ENCODE data around the gene CISD3.
A peak's percentile ranks its signal among the peaks of the same experiment; 100 is the strongest.

The CISD3 gene

GRCh38 chr17:38746849-38747462, 16.8 kb downstream of the CISD3 start:
- no peak for DNase-seq

GRCh38 chr17:38747463-38748148, 17.5 kb downstream of the CISD3 start:
- DNase-seq, result peak; percentile 67

GRCh38 chr17:38748149-38748891, 18.2 kb downstream of the CISD3 start, which contains the start of gene PCGF2:
TSS of gene PCGF2 (minus strand) at chr17:38748336. CDS start at chr17:38740402, 7,934 bp downstream.
- DNase-seq, result peak; percentile 98

DNA sequence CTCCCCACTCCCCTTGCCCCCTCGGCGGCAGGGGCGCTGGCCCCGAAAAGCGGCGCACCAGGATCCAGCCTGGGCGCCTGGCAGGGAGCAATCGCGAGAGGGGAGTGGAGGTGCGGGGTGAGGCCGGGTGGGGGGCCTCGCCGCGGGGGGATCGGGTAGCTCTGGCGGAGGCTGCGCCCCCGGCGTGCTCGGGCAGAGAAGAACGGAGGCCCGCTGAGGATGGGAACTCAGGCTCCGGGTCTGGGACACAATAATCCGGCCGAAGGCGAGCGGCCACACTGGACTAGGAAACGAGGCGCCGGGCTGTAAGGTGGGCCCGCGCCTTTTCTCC, 18.7 kb downstream of the CISD3 start:
- no peak for DNase-seq

GRCh38 chr17:38749223-38750043, 19.3 kb downstream of the CISD3 start:
- peak; percentile 95 for DNase-seq

DNA sequence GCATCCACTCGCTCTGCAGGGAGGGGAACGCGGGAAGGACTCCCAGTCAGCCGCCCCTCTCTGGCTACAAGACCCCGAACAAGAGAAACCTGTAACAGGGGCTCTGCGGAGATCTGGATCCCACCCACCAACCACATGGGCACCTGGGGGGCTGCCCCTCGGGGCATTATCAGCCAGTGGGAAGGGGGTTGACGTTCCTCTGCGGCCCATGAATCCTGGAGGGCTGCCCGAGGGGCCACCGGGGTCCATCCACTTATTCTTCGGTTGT, 19.8 kb downstream of the CISD3 start:
- no peak for DNase-seq

- no peak for DNase-seq
Measured at GRCh38 chr17:38750312-38751121, 20.4 kb downstream of the CISD3 start.

- DNase-seq, result no peak
Measured at GRCh38 chr17:38751144-38751807, 21.1 kb downstream of the CISD3 start.

DNA sequence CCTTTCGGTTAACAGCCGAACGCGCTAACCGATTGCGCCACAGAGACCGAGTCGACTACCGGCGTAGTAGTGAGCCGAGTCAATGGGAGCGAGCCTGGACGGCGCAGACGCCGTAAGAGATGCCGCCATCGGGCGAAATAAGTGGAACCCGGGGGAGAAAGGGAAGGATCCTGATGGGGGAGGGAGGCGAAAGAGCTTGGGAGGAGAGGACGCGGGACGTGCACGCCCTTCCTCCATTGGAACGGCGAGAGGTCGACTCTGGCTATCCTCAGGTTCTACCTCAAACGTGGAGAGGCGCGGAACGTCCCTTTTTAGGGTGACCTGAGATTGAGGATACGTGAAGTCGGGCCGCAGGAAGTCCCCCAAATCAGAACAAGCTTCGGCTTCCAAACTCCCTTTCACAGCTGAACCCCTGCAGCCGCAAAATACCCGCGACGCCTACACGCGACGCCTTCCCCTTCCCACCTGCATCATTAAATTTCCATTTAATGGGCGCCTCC, 21.7 kb downstream of the CISD3 start:
- DNase-seq, result peak; percentile 94

- DNase-seq, result peak; percentile 100
Measured at GRCh38 chr17:38752308-38753070, 22.3 kb downstream of the CISD3 start, which contains the start of gene PSMB3. TSS of gene PSMB3 (plus strand) at chr17:38752741. CDS start at chr17:38752827, 86 bp downstream.

DNA sequence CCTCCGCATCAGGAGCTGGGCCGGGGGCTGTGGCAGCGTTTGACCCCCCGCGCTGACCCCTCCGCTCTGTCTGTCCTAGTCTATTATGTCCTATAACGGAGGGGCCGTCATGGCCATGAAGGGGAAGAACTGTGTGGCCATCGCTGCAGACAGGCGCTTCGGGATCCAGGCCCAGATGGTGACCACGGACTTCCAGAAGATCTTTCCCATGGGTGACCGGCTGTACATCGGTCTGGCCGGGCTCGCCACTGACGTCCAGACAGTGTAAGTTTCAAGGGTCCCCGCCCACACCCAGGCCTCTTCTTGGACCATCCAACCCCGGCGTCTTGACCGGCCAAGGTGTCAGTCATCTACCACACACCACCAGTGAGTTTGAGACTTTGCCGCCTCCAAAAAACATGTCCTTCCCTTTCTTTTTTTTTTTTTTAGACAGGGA, 22.9 kb downstream of the CISD3 start:
- peak; percentile 61 for DNase-seq

- DNase-seq, result peak; percentile 88
Measured at GRCh38 chr17:38761612-38762011, 31.5 kb downstream of the CISD3 start.

DNA sequence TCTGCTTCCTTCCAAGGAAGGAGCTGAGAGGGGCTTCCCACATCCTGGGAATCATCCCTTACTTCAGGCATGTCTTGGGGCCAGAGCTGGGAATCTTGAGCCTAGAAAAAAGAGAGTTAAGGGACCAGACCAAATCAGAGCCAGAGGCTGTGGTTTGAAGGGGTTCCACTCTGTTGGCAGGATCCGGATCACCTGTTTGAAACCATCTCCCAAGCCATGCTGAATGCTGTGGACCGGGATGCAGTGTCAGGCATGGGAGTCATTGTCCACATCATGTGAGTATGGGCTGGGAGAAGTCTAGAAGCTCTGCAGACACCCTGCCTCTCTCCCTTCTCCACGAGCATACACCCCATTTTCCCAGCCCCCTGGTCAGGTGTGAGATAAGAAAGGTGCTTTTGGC, 32.1 kb downstream of the CISD3 start:
- DNase-seq, result no peak

DNA sequence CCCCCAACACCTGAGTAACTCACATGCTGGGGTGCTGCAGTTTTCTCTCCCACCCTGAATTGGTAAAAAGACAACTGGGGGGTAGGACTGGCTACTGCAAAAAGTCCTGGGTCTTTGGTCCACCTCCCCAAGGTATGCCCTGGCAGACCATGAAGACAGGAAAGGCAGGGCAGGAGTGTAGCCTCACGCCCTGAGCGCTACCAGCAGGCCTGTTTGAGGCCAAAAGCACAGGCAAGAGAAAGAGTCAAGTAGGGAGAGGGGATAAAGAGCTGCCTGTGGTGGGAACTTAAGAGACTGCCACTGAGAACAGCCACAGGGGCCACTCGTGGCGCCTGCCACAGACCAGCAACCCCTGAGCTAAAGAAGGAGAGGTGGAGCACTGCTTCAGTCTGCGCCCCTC, 36.2 kb downstream of the CISD3 start:
- no peak for DNase-seq

- no peak for DNase-seq
Measured at GRCh38 chr17:38768417-38768816, 38.3 kb downstream of the CISD3 start.

DNA sequence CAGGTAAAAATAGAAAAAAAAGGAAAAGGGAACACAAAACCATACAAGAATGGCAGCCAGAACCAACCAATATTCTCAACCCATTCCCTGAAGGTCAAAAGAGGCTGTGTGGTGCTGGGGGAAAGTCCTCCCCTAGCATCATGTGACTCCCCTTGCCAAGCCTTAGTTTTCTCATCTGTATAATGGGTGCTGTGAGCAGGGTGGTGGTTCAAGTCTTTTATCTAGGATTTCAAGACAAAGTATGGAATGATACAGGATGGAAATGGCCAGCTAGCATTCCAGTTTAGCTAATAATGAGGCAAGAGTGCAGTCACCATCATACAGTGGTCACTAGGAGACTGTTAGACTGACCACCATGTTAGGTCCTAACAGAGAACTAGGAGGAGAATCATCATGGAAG, 43.1 kb downstream of the CISD3 start:
- no peak for DNase-seq

- DNase-seq, result no peak
Measured at GRCh38 chr17:38777641-38778250, 47.6 kb downstream of the CISD3 start.

DNA sequence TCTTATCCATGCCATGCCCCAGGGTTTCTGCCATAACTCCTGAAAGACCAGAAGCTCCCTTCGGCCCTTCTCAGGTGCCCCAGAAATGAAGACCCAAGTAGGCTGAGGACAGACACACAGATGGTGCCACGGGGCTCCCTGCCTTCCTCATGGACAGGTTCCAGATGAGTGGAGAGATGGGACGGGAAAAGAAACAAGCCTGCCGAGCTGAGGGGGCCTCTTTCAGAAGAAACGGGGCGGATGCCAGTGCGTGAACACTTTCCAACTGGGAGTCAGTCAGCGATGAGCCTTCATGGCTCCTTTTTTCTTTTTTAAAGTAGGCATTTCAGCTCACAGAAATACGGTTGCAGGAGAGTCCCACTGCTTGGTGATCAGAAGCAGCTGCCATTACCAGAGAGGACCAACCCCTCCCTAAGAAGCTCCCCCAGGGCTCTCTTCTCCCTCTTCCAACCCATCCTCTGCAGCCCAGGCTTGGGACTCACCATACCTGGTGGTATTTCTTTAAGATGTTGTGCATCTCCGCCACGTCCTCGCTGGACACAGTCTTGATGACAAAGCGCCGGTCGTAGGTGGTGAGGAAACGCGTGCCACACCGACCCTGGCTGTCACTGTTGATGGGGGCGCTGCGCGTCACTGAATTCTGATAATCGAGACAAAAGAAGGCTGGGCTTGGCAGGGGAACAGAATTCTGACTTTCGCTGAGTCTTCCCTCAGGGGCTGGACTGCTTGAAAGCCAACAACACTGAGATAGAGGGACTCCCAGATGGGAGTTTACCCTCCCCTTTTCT, 50.0 kb downstream of the CISD3 start:
- DNase-seq, result no peak

GRCh38 chr17:38783227-38783626, 53.1 kb downstream of the CISD3 start:
- DNase-seq, result no peak
